NOMO-1 treated with dmso at 0.1 percent for 144 hours (cell line): Measurements from ENCODE around the gene SPG11.
A peak's percentile ranks its signal among the peaks of the same experiment; 100 is the strongest.
"Not testable (repeated sequence)": the region's sequence is repeated elsewhere in the genome, so short reads cannot be mapped to it uniquely, and the experiment has no call there.

Source experiments
- DNase-seq: peaks from one replicate; lab custom pipeline; 2025; ENCODE audit not compliant: unreplicated experiment; lab: John Stamatoyannopoulos, UW

SPG11 gene

GRCh38 chr15:44682809-44683682 lies 19.6 kb upstream of the SPG11 start:
- DNase-seq, result not testable (repeated sequence)

- no peak for DNase-seq
Measured at GRCh38 chr15:44682211-44682610, 18.7 kb upstream of the SPG11 start.

GRCh38 chr15:44676676-44677075 lies 13.2 kb upstream of the SPG11 start:
- DNase-seq, result no peak

GRCh38 chr15:44675911-44676310 lies 12.4 kb upstream of the SPG11 start:
- no peak for DNase-seq

- no peak for DNase-seq
Measured at GRCh38 chr15:44673639-44674038, 10.2 kb upstream of the SPG11 start.

GRCh38 chr15:44670087-44670950 lies 6.9 kb upstream of the SPG11 start:
- DNase-seq, result no peak

- no peak for DNase-seq
Measured at GRCh38 chr15:44668921-44669320, 5.5 kb upstream of the SPG11 start.

GRCh38 chr15:44667039-44667360 lies 3.5 kb upstream of the SPG11 start:
- no peak for DNase-seq

GRCh38 chr15:44666210-44667038 lies 3.0 kb upstream of the SPG11 start:
- no peak for DNase-seq

GRCh38 chr15:44662478-44663409 lies 718 bp downstream of the SPG11 start:
- peak; percentile 69 for DNase-seq

- no peak for DNase-seq
Measured at GRCh38 chr15:44661576-44661975, 1.9 kb downstream of the SPG11 start.

- DNase-seq, result no peak
Measured at GRCh38 chr15:44659056-44659455, 4.4 kb downstream of the SPG11 start.

GRCh38 chr15:44657378-44657777 lies 6.1 kb downstream of the SPG11 start:
- DNase-seq, result no peak

- no peak for DNase-seq
Measured at GRCh38 chr15:44656913-44657312, 6.5 kb downstream of the SPG11 start.

GRCh38 chr15:44656298-44656697 lies 7.2 kb downstream of the SPG11 start:
- DNase-seq, result no peak

- no peak for DNase-seq
Measured at GRCh38 chr15:44654858-44655257, 8.6 kb downstream of the SPG11 start.

- DNase-seq, result no peak
Measured at GRCh38 chr15:44647637-44648036, 15.8 kb downstream of the SPG11 start.

- no peak for DNase-seq
Measured at GRCh38 chr15:44647036-44647435, 16.4 kb downstream of the SPG11 start.

- DNase-seq, result no peak
Measured at GRCh38 chr15:44646460-44646859, 17.0 kb downstream of the SPG11 start.

GRCh38 chr15:44641651-44642050 lies 21.8 kb downstream of the SPG11 start:
- DNase-seq, result no peak
